Activated CD4-positive, alpha-beta T cell treated with anti-CD3 and anti-CD28 coated beads, Interleukin-10, Interleukin-2, amounts not matched to agents 100 ng/mL and 50 ng/mL, durations not matched to agents 16 hours and 8 hours (primary cell): ENCODE results near the gene ABCA3.
"Not testable (repeated sequence)": the region's sequence is repeated elsewhere in the genome, so short reads cannot be mapped to it uniquely, and the experiment has no call there.

Experiments
- DNase-seq: peaks from one replicate; pipeline ENCODE4 v3.0.0-alpha.2; 2020

ABCA3 gene

DNA sequence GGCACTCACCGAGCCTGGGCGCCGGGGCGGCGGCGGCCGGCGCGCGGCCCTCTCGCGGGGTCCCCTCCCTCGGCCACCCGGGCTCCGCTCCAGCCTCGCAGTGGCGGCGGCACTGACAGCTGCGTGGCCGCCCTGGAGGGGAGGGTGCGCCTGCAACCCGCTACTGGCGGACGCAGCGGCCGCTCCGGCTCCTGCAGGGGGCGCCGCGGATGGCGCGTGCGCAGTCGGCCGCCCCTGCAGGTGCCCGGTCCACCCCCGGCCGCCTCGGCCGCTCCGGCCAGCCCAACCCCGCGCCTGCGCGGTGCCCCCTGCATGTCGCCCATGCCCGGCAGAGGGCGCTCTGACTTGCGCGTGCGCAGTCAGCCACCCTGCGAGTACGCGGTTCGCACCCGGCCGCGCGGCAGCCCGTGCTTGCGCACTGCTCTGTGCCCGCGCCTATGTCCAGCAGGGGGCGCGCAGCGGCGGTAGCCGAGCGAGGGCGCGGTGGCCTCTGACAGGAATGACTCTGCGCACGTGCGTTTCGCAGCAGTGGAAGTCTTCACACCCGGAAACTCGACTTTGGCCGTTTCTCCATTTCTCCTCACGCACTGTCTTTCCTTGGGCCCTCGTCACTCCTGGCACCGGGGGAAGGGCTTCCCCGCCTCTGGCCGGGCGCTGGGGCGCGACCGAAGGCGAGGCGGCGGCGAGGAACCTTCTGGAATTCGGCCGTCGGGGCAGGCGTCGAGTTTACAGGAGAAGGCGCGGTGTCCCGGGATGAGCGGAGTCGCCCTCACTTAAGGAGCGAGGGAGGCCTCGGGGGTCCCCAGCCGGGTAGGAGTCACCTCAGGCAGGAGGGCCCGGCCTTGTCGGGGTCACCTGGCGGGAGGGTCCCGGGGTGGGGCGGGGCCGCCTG lies at the start of gene ABCA3:
Gene ABCA3, minus strand, starts transcription at position 165 of the 892 bp plus-strand sequence. CDS start 14,262 bp downstream, outside the sequence.
- peak; percentile 98 for DNase-seq

- no peak for DNase-seq
Measured at GRCh38 chr16:2388875-2389433, 48.4 kb upstream of the ABCA3 start.

- no peak for DNase-seq
Measured at GRCh38 chr16:2388139-2388874, 47.8 kb upstream of the ABCA3 start.

GRCh38 chr16:2386990-2387389 lies 46.5 kb upstream of the ABCA3 start:
- no peak for DNase-seq

- not testable (repeated sequence) for DNase-seq
Measured at GRCh38 chr16:2385982-2386381, 45.5 kb upstream of the ABCA3 start.

DNA sequence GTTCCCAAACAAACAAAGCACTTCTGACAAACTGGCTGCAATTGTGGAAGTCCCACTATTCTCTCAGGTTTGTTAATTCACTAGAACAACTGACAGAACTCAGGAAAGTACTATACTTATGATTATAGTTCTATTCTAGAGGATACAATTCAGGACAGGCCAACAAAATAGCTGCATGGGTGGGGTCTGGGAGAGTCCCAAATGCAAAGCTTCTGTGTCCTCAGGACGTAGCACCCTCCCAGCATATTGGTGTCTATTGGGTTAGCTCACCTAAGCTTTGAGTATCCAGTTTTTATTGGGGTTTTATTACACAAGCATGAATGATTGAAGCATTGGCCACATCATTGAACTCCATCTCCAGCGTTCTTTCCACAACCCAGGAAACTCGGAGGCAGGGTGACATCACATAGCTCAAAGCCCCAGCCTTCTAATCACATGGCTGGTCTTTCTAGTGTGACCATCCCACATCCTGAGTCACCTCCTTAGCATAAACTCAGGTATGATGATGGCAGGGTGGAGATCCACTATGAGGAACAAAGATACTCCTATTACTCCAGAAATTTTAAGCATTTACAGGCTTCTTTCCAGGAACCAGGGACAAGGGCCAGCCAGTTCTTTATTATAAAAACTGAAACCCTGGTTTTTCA lies 44.8 kb upstream of the ABCA3 start:
- DNase-seq = no peak

- no peak for DNase-seq
Measured at GRCh38 chr16:2384426-2384825, 43.9 kb upstream of the ABCA3 start.

DNA sequence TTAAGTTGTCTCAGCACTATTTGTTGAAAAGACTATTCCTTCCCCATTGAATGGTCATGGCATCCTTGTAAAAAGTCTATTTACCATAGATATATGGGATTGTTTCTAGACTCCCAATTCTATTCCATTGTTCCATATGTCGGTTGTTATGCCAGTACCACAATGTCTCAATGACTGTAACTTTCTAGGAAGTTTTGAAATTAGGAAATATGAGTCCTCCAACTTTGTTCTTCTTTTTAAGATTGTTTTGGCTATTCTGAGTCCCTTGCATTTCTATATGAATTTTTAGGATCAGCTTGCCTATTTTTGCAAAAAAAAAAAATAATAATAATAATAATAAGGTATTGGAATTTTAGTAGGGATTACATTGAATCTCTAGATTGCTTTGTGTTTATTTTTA lies 43.0 kb upstream of the ABCA3 start:
- DNase-seq = no peak

GRCh38 chr16:2374644-2375043 lies 34.1 kb upstream of the ABCA3 start:
- DNase-seq = no peak

DNA sequence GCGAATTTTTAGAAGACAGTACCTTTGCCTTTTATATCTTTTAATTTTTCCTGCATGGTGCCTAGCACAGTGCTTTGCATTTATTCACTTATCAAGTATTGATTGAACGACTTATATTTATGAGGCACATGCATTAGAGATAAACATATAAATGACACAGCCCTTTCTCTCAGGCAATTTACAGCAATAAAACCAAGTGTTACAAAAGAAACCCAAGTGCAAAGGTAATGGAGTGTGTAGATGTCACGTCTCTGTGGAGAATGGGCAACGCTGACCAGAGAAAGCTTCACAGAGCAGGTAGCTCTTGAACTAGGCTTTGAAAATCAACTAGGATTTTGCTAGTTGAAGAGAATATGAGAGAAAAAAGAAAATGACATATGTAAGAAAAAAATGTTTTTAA lies 32.6 kb upstream of the ABCA3 start:
- no peak for DNase-seq

- no peak for DNase-seq
Measured at GRCh38 chr16:2372684-2373083, 32.2 kb upstream of the ABCA3 start.

- no peak for DNase-seq
Measured at GRCh38 chr16:2371421-2371820, 30.9 kb upstream of the ABCA3 start.

GRCh38 chr16:2370721-2371120 lies 30.2 kb upstream of the ABCA3 start:
- DNase-seq = no peak

- DNase-seq = no peak
Measured at GRCh38 chr16:2366660-2367309, 26.3 kb upstream of the ABCA3 start.

DNA sequence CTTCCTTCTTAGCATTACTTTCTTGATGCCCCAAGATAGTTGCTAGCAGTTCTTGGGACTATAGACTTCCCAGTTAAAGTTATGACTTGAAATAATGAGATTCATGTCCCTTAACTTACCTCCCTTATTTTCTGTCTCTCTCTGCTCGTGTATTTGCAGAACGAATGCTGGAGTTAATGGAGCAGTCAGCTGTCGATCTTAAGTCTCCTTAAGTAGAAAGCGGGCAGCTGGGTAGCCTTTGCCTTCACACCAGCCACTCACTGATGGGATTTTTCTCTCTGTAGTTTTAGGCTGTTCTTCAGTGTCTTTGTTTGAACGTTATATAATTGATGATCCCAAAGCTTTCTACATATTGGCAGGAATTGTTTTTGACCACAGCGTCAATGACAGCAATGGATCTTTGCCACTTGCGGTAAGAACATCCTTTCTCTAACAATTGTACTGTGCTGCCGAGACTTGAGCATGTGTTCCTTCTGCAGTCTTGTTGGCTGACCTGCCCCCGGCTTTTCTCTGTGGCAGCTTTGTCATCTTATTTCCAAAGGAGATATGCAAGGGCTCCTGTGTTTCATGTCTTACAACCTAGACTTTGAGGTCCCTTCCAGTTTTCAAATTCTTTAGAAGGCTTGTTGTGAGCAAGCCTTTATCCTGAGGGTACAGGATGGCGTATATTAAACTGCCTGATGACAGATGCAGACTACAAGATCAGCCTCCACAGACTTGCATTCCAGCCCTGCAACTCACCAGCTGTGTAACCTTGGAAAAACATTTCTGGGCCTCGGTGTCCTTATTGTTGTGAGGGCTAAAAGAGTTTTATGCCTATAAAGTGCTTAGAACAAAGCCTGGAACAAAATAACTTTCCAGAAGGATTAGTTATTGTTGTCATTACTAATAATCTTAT lies 25.1 kb upstream of the ABCA3 start:
- no peak for DNase-seq

DNA sequence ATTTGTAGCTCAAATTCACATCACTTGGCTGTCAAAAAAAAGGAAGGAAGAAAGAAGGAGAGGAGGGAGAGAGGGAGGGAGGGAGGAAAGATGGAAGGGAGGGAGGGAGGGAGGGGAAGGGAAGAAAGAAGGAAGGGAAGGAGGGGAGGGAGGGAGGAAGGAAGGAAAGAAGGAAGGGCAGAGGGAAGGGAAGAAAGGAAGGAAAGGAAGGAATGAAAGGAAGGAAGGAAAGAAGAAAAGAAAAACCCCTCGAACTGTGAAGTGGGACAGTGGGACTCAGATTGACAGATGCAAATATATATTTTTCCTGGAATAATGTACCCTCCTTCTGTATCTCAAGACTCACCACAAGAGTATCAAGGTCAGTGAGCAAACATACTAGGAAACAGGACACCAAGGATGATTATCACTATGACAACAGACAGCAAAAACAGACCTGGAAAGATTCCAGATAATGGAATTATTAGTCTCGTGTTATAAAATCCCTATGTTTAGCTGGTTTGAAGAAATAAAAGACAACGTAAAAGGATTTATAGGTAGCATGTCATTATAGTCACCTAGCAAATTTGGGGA lies 24.2 kb upstream of the ABCA3 start:
- no peak for DNase-seq

GRCh38 chr16:2362218-2362617 lies 21.7 kb upstream of the ABCA3 start:
- no peak for DNase-seq

GRCh38 chr16:2361129-2361528 lies 20.6 kb upstream of the ABCA3 start:
- no peak for DNase-seq

- no peak for DNase-seq
Measured at GRCh38 chr16:2359919-2360318, 19.4 kb upstream of the ABCA3 start.

GRCh38 chr16:2358811-2359210 lies 18.3 kb upstream of the ABCA3 start:
- DNase-seq = no peak

DNA sequence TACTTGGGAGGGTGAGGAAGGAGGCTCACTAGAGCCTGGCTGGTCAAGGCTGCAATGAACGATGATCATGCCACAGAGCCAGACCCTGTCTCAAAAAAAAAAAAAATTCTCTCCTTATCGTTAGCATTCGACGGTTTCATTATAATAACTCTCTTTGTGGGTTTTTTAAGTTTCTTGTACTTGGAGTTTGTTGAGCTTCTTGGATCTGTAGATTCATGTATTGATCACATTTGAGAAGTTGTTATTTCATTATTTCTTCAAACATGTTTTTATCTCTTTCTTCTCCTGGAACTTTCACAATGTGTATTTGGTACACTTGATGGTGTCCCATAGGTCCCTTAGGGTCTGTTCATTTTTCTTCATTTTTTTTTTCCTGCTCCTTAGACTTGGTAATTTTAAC lies 16.8 kb upstream of the ABCA3 start:
- DNase-seq = no peak
